ENCODE data around the gene HIBCH. TPM values are rescaled to one million over a fixed set of nuclear protein-coding genes. Genes with fewer than 3 reads are reported as not detected.

HIBCH gene
- total and polyA plus RNA-seq, 2 of the 13 experiments (the other 11 are each of a cell fraction or from before 2014, with no cell fraction given) = 18.8 to 49.5 TPM

GRCh38 chr2:190352668-190353536, 33.3 kb upstream of the HIBCH start (continued):
- TF ChIP-seq PHF21A (CRISPR knock-in tag; IDR thresholded peaks at IDR 0.05) (peak; percentile 99), NFRKB (IDR thresholded peaks at IDR 0.05) (no peak), POLR2AphosphoS5 (IDR thresholded peaks at IDR 0.05; ENCODE audit: low read depth, low read length) (peak; percentile 30; the same call in 1 of the 2 replicates), IRX3 (CRISPR knock-in tag; IDR thresholded peaks at IDR 0.05; ENCODE audit: borderline replicate concordance, low read depth) (peak; percentile 86; the same call in 1 of the 2 replicates), ZNF253 (CRISPR knock-in tag; IDR thresholded peaks at IDR 0.05; ENCODE audit: borderline replicate concordance) (peak; percentile 73; the same call in 1 of the 2 replicates), SETDB1 (CRISPR knock-in tag; IDR thresholded peaks at IDR 0.05; ENCODE audit: borderline replicate concordance) (no peak), ZNF460 (CRISPR knock-in tag; IDR thresholded peaks at IDR 0.05; ENCODE audit: borderline replicate concordance) (peak; percentile 9; the same call in 1 of the 2 replicates), CHCHD3 (CRISPR knock-in tag; IDR thresholded peaks at IDR 0.05) (no peak), ZFP41 (CRISPR knock-in tag; IDR thresholded peaks at IDR 0.05; ENCODE audit: borderline replicate concordance) (peak; percentile 80; the same call in 1 of the 2 replicates), IKZF1 (IDR thresholded peaks at IDR 0.05) (no peak), THAP11 (CRISPR knock-in tag; IDR thresholded peaks at IDR 0.05) (peak; percentile 88), NCOA2 (CRISPR knock-in tag; IDR thresholded peaks at IDR 0.05) (peak; percentile 98), GLI4 (CRISPR knock-in tag; IDR thresholded peaks at IDR 0.05; ENCODE audit: borderline replicate concordance) (0 out of 2 replicates have a peak, but pooled peaks have one; percentile 72), RCOR2 (CRISPR knock-in tag; IDR thresholded peaks at IDR 0.05) (peak; percentile 98), FOXA1 (IDR thresholded peaks at IDR 0.05) (peak; percentile 73), FOXA1 (CRISPR knock-in tag; IDR thresholded peaks at IDR 0.05) (peak; percentile 98), ZNF7 (CRISPR knock-in tag; IDR thresholded peaks at IDR 0.05) (peak; percentile 21; the same call in 1 of the 2 replicates), ZNF777 (CRISPR knock-in tag; IDR thresholded peaks at IDR 0.05) (no peak), DMAP1 (CRISPR knock-in tag; IDR thresholded peaks at IDR 0.05) (peak; percentile 78), DNMT3B (CRISPR knock-in tag; conservative IDR thresholded peaks at IDR 0.05) (peak; percentile 95; the same call in 1 of the 2 replicates)
- TF ChIP-seq, protein P1, sequence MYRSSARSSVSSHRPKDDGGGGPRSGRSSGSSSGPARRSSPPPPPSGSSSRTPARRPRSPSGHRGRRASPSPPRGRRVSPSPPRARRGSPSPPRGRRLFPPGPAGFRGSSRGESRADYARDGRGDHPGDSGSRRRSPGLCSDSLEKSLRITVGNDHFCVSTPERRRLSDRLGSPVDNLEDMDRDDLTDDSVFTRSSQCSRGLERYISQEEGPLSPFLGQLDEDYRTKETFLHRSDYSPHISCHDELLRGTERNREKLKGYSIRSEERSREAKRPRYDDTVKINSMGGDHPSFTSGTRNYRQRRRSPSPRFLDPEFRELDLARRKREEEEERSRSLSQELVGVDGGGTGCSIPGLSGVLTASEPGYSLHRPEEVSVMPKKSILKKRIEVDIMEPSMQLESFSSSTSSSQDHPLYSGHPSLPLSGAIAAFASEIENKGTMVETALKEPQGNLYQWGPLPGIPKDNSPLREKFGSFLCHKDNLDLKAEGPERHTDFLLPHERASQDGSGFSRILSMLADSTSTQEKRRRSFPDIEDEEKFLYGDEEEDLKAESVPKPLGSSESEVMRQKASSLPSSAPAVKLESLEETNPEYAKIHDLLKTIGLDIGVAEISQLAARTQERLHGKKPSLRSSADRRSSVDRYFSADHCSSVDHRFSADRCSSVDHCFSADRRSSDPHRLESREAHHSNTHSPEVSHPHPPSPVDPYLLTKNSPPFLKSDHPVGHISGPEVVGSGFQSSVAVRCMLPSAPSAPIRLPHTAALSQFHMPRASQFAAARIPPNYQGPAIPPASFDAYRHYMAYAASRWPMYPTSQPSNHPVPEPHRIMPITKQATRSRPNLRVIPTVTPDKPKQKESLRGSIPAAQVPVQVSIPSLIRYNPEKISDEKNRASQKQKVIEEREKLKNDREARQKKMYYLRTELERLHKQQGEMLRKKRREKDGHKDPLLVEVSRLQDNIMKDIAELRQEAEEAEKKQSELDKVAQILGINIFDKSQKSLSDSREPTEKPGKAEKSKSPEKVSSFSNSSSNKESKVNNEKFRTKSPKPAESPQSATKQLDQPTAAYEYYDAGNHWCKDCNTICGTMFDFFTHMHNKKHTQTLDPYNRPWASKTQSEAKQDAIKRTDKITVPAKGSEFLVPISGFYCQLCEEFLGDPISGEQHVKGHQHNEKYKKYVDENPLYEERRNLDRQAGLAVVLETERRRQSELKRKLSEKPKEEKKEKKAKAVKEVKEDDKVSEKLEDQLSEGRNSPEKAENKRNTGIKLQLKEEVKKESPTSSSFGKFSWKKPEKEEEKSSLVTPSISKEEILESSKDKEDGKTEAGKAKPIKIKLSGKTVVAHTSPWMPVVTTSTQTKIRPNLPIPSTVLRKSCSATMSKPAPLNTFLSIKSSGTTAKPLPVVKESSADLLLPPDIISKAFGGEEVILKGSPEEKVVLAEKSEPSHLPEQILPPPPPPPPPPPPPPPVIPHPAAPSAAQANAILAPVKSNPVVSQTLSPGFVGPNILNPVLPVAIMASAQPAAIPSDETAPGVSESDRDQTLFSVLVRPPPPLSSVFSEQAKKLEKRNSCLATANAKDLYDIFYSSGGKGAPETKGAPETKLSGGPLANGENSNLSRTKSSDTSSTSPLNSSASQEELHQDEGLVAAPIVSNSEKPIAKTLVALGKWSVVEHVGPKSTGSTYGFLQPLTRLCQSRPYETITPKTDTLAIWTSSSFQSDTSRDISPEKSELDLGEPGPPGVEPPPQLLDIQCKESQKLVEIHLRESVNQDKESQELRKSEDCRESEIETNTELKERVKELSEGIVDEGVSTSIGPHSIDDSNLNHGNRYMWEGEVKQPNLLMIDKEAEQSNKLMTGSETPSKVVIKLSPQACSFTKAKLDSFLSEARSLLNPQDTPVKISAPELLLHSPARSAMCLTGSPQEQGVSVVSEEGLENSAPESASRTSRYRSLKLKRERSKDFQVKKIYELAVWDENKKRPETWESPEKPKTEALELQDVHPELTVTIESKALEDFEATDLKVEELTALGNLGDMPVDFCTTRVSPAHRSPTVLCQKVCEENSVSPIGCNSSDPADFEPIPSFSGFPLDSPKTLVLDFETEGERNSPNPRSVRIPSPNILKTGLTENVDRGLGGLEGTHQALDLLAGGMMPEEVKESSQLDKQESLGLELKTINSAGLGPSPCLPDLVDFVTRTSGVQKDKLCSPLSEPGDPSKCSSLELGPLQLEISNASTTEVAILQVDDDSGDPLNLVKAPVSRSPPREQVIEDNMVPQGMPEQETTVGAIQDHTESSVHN (CRISPR knock-in tag; IDR thresholded peaks at IDR 0.05) = peak; percentile 76; the same call in 1 of the 2 replicates
- TF ChIP-seq, protein P2, sequence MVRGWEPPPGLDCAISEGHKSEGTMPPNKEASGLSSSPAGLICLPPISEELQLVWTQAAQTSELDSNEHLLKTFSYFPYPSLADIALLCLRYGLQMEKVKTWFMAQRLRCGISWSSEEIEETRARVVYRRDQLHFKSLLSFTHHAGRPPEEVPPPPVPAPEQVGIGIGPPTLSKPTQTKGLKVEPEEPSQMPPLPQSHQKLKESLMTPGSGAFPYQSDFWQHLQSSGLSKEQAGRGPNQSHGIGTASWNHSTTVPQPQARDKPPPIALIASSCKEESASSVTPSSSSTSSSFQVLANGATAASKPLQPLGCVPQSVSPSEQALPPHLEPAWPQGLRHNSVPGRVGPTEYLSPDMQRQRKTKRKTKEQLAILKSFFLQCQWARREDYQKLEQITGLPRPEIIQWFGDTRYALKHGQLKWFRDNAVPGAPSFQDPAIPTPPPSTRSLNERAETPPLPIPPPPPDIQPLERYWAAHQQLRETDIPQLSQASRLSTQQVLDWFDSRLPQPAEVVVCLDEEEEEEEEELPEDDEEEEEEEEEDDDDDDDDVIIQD (CRISPR knock-in tag; IDR thresholded peaks at IDR 0.05; ENCODE audit: low read depth) = peak; percentile 98
